PFSK-1 (cell line): Measurements from ENCODE around the gene NIPAL3.

Experiments
- POLR2AphosphoS5 ChIP-seq: IDR thresholded peaks from 2 replicates; pipeline ENCODE4 v1.6.1; 2012; ENCODE audit warnings: low read depth, mild to moderate bottlenecking, control low read depth, low read length, moderate library complexity
- SIN3A ChIP-seq: IDR thresholded peaks from 2 replicates; pipeline ENCODE4 v1.6.1; 2012; ENCODE audit warnings: mild to moderate bottlenecking, low read length, moderate library complexity, borderline replicate concordance; ENCODE audit not compliant: insufficient read depth
- TAF1 ChIP-seq: IDR thresholded peaks from 2 replicates; pipeline ENCODE4 v1.6.1; 2012; ENCODE audit warnings: low read length, control low read depth, borderline replicate concordance; ENCODE audit not compliant: insufficient read depth
- TF ChIP-seq, protein P1 (sequence below), 2 experiments: IDR thresholded peaks; 2 replicates each; pipeline versions ENCODE4 v1.6.1 to v1.8.0; 2011 to 2012; ENCODE audit warnings: low read depth in 2 of 2, low read length in 2 of 2, control low read depth in 1 of 2, inconsistent platforms in 1 of 2, mild to moderate bottlenecking in 1 of 2, moderate library complexity in 1 of 2; ENCODE audit not compliant: insufficient read depth in 1 of 2

- TF ChIP-seq POLR2AphosphoS5: no peak
- TF ChIP-seq SIN3A: no peak
- TF ChIP-seq, protein P1, sequence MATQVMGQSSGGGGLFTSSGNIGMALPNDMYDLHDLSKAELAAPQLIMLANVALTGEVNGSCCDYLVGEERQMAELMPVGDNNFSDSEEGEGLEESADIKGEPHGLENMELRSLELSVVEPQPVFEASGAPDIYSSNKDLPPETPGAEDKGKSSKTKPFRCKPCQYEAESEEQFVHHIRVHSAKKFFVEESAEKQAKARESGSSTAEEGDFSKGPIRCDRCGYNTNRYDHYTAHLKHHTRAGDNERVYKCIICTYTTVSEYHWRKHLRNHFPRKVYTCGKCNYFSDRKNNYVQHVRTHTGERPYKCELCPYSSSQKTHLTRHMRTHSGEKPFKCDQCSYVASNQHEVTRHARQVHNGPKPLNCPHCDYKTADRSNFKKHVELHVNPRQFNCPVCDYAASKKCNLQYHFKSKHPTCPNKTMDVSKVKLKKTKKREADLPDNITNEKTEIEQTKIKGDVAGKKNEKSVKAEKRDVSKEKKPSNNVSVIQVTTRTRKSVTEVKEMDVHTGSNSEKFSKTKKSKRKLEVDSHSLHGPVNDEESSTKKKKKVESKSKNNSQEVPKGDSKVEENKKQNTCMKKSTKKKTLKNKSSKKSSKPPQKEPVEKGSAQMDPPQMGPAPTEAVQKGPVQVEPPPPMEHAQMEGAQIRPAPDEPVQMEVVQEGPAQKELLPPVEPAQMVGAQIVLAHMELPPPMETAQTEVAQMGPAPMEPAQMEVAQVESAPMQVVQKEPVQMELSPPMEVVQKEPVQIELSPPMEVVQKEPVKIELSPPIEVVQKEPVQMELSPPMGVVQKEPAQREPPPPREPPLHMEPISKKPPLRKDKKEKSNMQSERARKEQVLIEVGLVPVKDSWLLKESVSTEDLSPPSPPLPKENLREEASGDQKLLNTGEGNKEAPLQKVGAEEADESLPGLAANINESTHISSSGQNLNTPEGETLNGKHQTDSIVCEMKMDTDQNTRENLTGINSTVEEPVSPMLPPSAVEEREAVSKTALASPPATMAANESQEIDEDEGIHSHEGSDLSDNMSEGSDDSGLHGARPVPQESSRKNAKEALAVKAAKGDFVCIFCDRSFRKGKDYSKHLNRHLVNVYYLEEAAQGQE (IDR thresholded peaks at IDR 0.05; ENCODE audit: insufficient read depth in 1 of 2, low read depth in 2 of 2, low read length in 2 of 2): no peak
- TF ChIP-seq TAF1: no peak
Measured at GRCh38 chr1:24409535-24409934, 6.1 kb upstream of the NIPAL3 start.
